Astrocyte of the spinal cord (primary cell): Measurements from ENCODE around the gene PAPLN.
A peak's percentile ranks its signal among the peaks of the same experiment; 100 is the strongest.

ENCODE experiments used
- DNase-seq: peaks from one replicate; pipeline ENCODE4 v3.0.0; 2011; ENCODE audit warnings: low read depth, low spot score
- H3K4me3 ChIP-seq: 2 replicates; pipeline ENCODE4 v1.5.1; 2011; ENCODE audit warnings: low read depth, mild to moderate bottlenecking, low read length, moderate library complexity
- CTCF ChIP-seq: IDR thresholded peaks from 2 replicates; pipeline ENCODE4 v1.5.1; 2012; ENCODE audit warnings: low read depth, mild to moderate bottlenecking, low read length, inconsistent platforms
- in situ Hi-C: cut with HindIII; loops from 2 replicates; pipeline ENCODE4 v1.10.0; 2017; ENCODE audit warnings: low sequenced_read_pairs

Gene PAPLN

DNA sequence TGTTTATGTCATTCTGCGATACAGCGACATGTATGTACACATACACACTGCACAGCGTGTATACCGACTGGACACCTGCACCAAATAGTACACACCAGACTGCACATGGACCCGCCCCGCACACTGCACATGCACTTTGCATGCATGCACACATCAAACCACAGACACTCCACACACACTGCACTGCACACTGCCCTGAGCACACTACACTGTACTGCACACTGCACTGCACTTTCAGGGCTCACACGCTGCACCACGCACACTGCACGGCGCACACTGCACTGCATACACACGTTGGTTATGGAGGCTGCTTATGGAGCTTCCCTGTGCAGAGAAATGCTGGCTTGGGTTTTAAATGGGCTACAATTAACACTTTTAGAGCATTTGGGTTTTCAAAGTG, 1.6 kb downstream of the PAPLN start:
- no peak for TF ChIP-seq CTCF
- H3K4me3 ChIP-seq: peak overlapping the region; percentile 44
- in situ Hi-C loops: no loop called here
- DNase-seq: no peak

DNA sequence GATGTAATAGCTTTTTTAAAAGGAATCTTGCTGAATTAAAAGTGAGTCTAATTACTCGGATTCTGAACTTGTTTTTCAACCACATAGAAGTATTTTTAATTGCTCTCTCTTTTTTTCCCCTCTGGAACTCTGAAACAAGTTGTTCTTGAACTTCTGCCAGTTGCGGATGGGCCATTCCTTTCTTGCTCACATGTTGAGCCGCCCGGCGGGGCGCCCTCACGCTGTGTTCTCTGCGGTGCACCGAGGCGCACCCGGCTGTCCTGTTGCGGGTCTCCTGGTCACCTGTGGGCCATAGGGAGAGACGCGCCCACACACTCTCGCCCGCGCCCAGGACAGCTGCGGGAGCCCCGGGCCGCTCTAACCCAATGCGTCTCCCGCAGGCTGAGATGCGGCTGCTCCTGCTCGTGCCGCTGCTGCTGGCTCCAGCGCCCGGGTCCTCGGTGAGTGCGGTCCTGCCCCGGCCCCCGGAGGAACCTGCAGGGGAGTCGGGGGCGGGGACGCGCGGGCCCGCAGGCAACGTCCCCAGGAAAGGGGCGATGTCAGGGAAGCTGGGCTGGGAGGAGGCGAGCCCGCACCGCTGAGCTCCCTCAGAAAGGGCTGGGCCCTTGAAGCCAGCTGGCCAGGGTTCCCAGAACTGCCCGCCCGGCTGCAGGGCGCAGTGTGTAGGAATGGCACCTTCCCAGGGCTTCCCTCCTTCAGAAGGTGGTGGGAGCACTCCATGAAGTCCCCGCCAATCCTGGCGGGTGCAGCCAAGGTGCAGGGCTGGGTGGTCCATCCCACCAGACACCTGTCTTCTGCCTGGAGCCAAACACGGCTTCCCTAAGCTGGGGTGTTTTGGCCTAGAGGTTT, 2.3 kb downstream of the PAPLN start:
- peak; percentile 78 for DNase-seq
- H3K4me3 ChIP-seq: peak overlapping the region; percentile 32
- in situ Hi-C loops: no loop called here
- no peak for TF ChIP-seq CTCF

- no peak for DNase-seq
- in situ Hi-C loops: no loop called here
- TF ChIP-seq CTCF: no peak
- H3K4me3 ChIP-seq: no peak overlapping the region
Observed at GRCh38 chr14:73240816-73241480, 3.6 kb downstream of the PAPLN start.

GRCh38 chr14:73241481-73242165, 4.3 kb downstream of the PAPLN start:
- no peak for TF ChIP-seq CTCF
- in situ Hi-C loops: no loop called here
- no peak for DNase-seq
- H3K4me3 ChIP-seq: no peak overlapping the region

DNA sequence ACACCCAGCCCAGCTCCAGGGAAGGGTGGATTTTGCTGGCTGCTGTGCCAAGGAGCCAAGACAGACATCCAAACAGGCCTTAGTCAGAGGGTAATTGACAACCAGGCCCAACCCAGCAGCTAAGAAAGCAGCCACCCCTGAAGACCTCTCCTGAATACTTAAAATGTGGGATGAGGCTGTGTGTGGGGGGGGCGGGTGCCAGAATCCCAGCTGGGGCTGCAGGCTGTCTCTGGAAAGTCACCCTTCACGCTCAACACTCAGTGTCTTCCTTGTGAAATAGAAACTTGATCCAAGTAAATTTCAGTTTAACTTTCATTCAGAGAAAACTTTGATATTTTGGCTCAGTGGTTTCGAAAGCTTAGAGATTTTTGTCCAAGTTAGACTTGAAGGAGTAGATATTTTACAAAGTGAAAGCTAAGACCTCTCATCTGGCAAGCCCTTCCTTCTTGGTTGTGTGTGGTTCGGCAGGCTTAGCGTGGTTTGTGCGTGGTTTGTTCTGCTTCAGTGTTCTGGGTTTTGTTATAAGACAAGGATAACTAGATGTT, 5.1 kb downstream of the PAPLN start:
- H3K4me3 ChIP-seq: no peak overlapping the region
- in situ Hi-C loops: no loop called here
- no peak for DNase-seq
- TF ChIP-seq CTCF: no peak

- TF ChIP-seq CTCF: no peak
- no peak for DNase-seq
- in situ Hi-C loops: no loop called here
- no peak overlapping the region for H3K4me3 ChIP-seq
Observed at GRCh38 chr14:73243341-73243740, 6.0 kb downstream of the PAPLN start.
